Stimulated activated CD4-positive, alpha-beta T cell treated with anti-CD3 and anti-CD28 coated beads, Interleukin-12 subunit alpha, Interleukin-12 subunit beta, amount 100 ng/mL, for 48 hours (primary cell): ENCODE results near the gene C10orf71.
A peak's percentile ranks its signal among the peaks of the same experiment; 100 is the strongest.

Source experiments
- DNase-seq, 3 donors: peaks; one replicate each; pipeline ENCODE4 v3.0.0-alpha.2; 2020; ENCODE audit warnings: low read depth in 2 of 3, low spot score in 1 of 3

Gene C10orf71

GRCh38 chr10:49293208-49293603, 5.8 kb upstream of the C10orf71 start:
- DNase-seq: no peak

DNA sequence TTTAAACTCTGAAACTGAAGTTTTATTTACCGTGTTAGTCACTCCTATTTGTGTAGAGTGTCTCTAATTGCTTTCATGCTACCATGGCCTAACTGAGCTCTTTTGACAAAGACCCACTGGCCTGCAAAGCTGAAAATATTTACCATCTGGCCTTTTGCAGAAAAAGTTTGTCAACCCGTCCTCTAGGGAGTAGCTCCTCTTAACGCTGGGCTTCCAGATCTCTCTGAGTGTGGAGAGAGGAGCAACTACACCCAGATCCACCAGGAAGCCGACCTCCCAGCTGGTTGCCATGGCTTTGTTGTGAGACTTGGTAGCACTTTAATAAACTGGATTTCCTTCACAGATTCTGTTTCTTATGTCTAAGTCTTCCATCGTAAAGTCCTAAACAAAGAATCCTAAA, 4.2 kb upstream of the C10orf71 start:
- DNase-seq: no peak

- DNase-seq: no peak
Measured at GRCh38 chr10:49295297-49295696, 3.7 kb upstream of the C10orf71 start.

- no peak for DNase-seq
Measured at GRCh38 chr10:49296382-49296781, 2.6 kb upstream of the C10orf71 start.

- DNase-seq: no peak
Measured at GRCh38 chr10:49296836-49297235, 2.1 kb upstream of the C10orf71 start.

GRCh38 chr10:49297818-49298670, 926 bp upstream of the C10orf71 start:
- no peak for DNase-seq

- no peak for DNase-seq
Measured at GRCh38 chr10:49298671-49298982, 343 bp upstream of the C10orf71 start.

DNA sequence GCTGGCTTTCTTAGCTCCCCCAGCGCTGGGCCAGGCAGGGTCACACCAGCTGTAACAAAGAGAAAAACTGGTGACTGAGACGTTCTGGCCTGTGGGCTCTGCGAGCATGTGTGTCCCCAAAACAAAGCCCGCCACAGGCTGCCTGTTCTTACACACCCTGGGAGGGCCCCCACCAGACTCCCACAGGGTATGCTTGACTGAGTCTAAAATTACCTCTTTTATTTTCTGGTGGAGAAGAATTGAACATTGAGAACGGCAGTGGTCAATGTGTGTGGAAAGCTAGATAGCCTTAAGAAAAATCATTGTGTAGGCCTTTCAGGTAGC, 808 bp downstream of the C10orf71 start:
- no peak for DNase-seq

DNA sequence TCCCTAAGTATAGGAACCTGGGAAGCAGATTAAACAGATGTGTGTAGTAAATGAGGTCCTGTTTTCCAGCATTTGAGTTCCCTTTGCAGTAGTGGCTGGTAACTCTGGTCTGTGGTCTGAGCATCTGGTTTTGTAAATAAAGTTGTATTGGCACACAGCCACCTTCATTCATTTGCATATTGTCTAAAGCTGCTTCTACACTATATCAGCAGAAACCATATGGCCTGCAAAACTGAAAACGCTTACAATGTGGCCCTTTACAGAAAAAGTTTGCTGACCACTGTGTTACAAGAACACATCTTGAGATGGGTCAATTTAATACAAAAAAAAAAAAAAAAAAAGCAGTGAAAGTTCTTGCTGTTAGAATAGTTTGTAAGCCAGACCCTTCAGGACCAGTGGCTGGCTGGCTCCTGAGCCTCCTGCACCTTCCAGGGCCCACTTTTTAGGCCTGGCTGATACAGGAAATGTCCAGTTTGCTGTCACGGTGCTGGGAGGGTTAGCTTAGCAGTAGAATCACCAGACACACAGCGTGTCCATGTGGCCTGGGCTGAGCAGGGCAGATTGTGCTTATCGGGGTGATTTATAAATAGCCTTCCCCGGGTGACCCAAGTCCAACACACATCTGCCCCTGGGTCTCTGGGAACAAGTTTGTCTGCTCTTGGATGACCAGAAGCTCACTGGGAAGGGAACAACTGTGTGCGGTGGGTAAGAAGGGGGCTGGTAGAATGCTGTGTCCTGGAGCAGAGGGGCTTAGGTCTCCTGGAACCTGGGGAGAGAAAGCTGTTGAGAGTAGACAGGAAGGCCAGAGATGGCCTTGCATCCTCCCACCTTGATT, 1.4 kb downstream of the C10orf71 start:
- DNase-seq: no peak

GRCh38 chr10:49301302-49301701, 2.3 kb downstream of the C10orf71 start:
- no peak for DNase-seq

GRCh38 chr10:49302088-49302487, 3.1 kb downstream of the C10orf71 start:
- DNase-seq: no peak

GRCh38 chr10:49303711-49304110, 4.7 kb downstream of the C10orf71 start:
- no peak for DNase-seq

- no peak for DNase-seq
Measured at GRCh38 chr10:49304137-49304536, 5.2 kb downstream of the C10orf71 start.

DNA sequence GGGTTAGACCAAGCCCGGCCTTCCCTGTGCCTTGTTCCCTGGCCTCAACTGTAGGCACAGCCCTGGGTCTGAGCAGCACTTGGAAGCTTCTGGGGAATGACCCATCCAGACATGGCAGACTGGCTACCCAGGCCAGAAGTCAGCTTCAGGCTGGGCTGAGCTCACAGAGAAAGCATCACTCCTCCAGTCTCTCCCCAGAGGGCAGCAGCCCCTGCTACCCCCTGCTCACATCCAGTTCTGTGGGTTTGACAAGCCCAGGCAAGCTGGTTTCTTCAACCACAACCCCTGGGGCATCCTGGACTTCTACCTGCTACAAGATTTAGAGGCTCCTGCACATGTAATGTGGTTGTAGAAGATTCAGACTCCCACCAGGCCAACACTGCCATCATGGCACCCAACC, 9.0 kb downstream of the C10orf71 start:
- no peak for DNase-seq

GRCh38 chr10:49308881-49309280, 9.9 kb downstream of the C10orf71 start:
- DNase-seq: no peak

DNA sequence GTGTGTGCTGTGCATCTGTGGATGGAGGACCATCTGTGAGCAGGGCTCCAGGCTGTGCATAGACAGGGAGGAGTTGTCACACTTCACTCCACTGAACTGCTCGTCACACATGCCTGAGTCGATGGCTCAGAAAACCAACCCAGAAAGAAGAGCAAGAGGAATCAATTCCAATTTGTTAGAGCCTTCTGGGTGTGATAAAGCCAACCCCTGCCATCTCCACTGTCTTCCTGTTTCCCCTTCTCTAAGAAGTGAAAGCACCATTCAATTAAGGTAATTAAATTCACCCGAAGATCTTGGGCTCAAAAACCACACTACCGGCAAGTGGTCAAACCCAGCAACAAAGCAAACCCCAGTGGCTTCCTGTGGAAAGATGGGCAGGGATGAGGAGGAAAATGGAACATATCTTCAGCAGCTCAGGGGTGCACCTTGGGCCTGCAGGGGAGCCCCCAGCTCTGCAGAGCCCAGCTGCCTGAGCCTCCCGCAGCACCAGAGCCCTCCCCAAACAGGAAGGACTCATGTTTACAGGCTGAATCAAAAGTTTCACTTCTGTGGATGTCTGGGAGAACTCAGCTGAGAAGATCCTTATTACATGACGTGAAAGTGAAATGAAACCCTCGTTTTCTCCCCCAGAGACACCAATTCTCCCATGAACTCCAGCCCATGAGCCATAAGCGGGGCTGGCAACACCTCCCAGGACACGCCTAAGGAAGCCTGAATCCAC, 10.9 kb downstream of the C10orf71 start:
- DNase-seq: no peak

GRCh38 chr10:49310460-49310859, 11.5 kb downstream of the C10orf71 start:
- DNase-seq: peak in 1 of 3 donors; percentile 19

GRCh38 chr10:49310901-49311554, 12.1 kb downstream of the C10orf71 start:
- no peak for DNase-seq

GRCh38 chr10:49311555-49312236, 12.7 kb downstream of the C10orf71 start:
- DNase-seq: no peak

- DNase-seq: no peak
Measured at GRCh38 chr10:49312246-49312869, 13.4 kb downstream of the C10orf71 start.
